ENCODE measurements around the gene CCL18. TPM values are rescaled to one million over a fixed set of nuclear protein-coding genes. Genes with fewer than 3 reads are reported as not detected.

CCL18 gene
- polyA plus RNA-seq, 1 donor from 2014 or later, result not detected

GRCh38 chr17:36055171-36055570 is 8.9 kb upstream of the CCL18 start:
- Histone ChIP-seq H3K27me3 (ENCODE audit: insufficient read depth, low read depth, low read length) (no peaks in the 10 kb centered on the region), H4K20me1 (ENCODE audit: insufficient read depth) (no peaks in the 10 kb centered on the region), H3K4me3 (ENCODE audit: low read length) (no peak overlapping the region), H3K9me2 (ENCODE audit: insufficient read depth, low read length) (no peaks in the 10 kb centered on the region), H3K79me2 (replicated peaks; ENCODE audit: insufficient read depth, low read length) (no peaks in the 10 kb centered on the region), H3K36me3 (ENCODE audit: insufficient read depth, low read length) (no peaks in the 10 kb centered on the region), H3F3A (ENCODE audit: insufficient read depth, low read length, poor library complexity, severe bottlenecking) (no peaks in the 10 kb centered on the region), H3K9me3 (ENCODE audit: low read length) (no peaks in the 10 kb centered on the region), H3K9ac (ENCODE audit: low read length) (no peak overlapping the region), H3K27ac (ENCODE audit: low read length) (no peak overlapping the region), H3K4me2 (ENCODE audit: low read length) (no peak overlapping the region), H2AFZ (ENCODE audit: low read depth, low read length) (no peak overlapping the region)
- no peak for TF ChIP-seq SMC3 (conservative IDR thresholded peaks at IDR 0.05; ENCODE audit: poor library complexity)
- no peak for TF ChIP-seq RAD21 (conservative IDR thresholded peaks at IDR 0.05)
- TF ChIP-seq CTCF (IDR thresholded peaks at IDR 0.05; ENCODE audit: poor library complexity, severe bottlenecking), result no peak

- no peak overlapping the region for H3K9ac ChIP-seq (ENCODE audit: low read length)
- TF ChIP-seq SMC3 (conservative IDR thresholded peaks at IDR 0.05; ENCODE audit: poor library complexity) (no peak), CTCF (IDR thresholded peaks at IDR 0.05; ENCODE audit: poor library complexity, severe bottlenecking) (no peak), TAF1 (IDR thresholded peaks at IDR 0.05; ENCODE audit: low read depth) (no peak), MXI1 (conservative IDR thresholded peaks at IDR 0.05; ENCODE audit: poor library complexity, severe bottlenecking) (no peak), REST (IDR thresholded peaks at IDR 0.05; ENCODE audit: borderline replicate concordance) (no peak), EZH2 (IDR thresholded peaks at IDR 0.05; ENCODE audit: borderline replicate concordance, insufficient read depth, low read length, poor library complexity, severe bottlenecking) (no peak), RAD21 (conservative IDR thresholded peaks at IDR 0.05) (no peak), POLR2AphosphoS5 (IDR thresholded peaks at IDR 0.05) (no peak), EP300 (conservative IDR thresholded peaks at IDR 0.05; ENCODE audit: poor library complexity, severe bottlenecking) (no peak)
- no peaks in the 10 kb centered on the region for H4K20me1 ChIP-seq (ENCODE audit: insufficient read depth)
- H3K36me3 ChIP-seq (ENCODE audit: insufficient read depth, low read length), result no peaks in the 10 kb centered on the region
- no peak overlapping the region for H2AFZ ChIP-seq (ENCODE audit: low read depth, low read length)
- H3K4me3 ChIP-seq (ENCODE audit: low read length), result no peak overlapping the region
- no peaks in the 10 kb centered on the region for H3F3A ChIP-seq (ENCODE audit: insufficient read depth, low read length, poor library complexity, severe bottlenecking)
- H3K79me2 ChIP-seq (replicated peaks; ENCODE audit: insufficient read depth, low read length), result no peaks in the 10 kb centered on the region
- no peak overlapping the region for H3K4me2 ChIP-seq (ENCODE audit: low read length)
- H3K27ac ChIP-seq (ENCODE audit: low read length), result no peak overlapping the region
- no peaks in the 10 kb centered on the region for H3K27me3 ChIP-seq (ENCODE audit: insufficient read depth, low read depth, low read length)
- no peaks in the 10 kb centered on the region for H3K9me3 ChIP-seq (ENCODE audit: low read length)
- H3K9me2 ChIP-seq (ENCODE audit: insufficient read depth, low read length), result no peaks in the 10 kb centered on the region
Measured at GRCh38 chr17:36055921-36056520, 8.1 kb upstream of the CCL18 start.
